Esophagus squamous epithelium (tissue), 5 donors: ENCODE results near the gene TPBG. TPM values are rescaled to one million over a fixed set of nuclear protein-coding genes. Genes with fewer than 3 reads are reported as not detected.

ENCODE experiments used
- DNase-seq: peaks from one replicate; lab custom pipeline; 2025; lab: John Stamatoyannopoulos, UW
- H3K27ac ChIP-seq, 4 donors: fragments of 200-600 bp; sonication (generic); one replicate each; pipeline ENCODE4 v1.5.1; 2016 to 2019; ENCODE audit warnings: mild to moderate bottlenecking in 1 of 4
- H3K27me3 ChIP-seq, 4 donors: fragments of 200-600 bp; sonication (generic); 1 replicate in 3 of 4; 2 replicates in 1 of 4; pipeline versions ENCODE4 v1.5.1 to v1.6.0; 2017 to 2021; ENCODE audit warnings: antibody characterized with exemption in 1 of 4
- H3K36me3 ChIP-seq, 3 donors: fragments of 200-600 bp; sonication (generic); one replicate each; pipeline ENCODE4 v1.5.1; 2016 to 2019
- H3K4me1 ChIP-seq, 3 donors: fragments of 200-600 bp; sonication (generic); one replicate each; pipeline ENCODE4 v1.5.1; 2017 to 2019
- H3K4me3 ChIP-seq, 4 donors: fragments of 200-600 bp; sonication (generic); 1 replicate in 3 of 4; 2 replicates in 1 of 4; pipeline ENCODE4 v1.5.1; 2016 to 2019; ENCODE audit warnings: mild to moderate bottlenecking in 2 of 4, moderate library complexity in 1 of 4
- H3K9me3 ChIP-seq, 3 donors: fragments of 200-600 bp; sonication (generic); one replicate each; pipeline ENCODE4 v1.5.1; 2016 to 2019
- POLR2A ChIP-seq, 4 donors: fragments of 450-650 bp; IDR thresholded peaks; one replicate each; pipeline ENCODE4 v1.6.1; 2017; ENCODE audit warnings: antibody characterized with exemption in 4 of 4, mild to moderate bottlenecking in 4 of 4, moderate library complexity in 3 of 4
- WGBS, 2 donors: methylation state at CpG; one replicate each; pipeline ENCODE4 v1.1.5; 2018; 5-methylcytosine and 5-hydroxymethylcytosine counted together
- intact Hi-C: fragments of 100-400 bp; cut with DNase I; formaldehyde crosslinking; loops from one replicate; pipeline ENCODE4 v1.15.0; 2022
- total RNA-seq, 4 donors: library from RNA; depleted of rRNA; stranded (reverse); fragments of >200 nt; gene quantifications; one replicate each; pipeline ENCODE4 v1.1.0, GENCODE V29; 2016
- TF ChIP-seq, protein P1 (sequence below), 6 experiments: fragments of 450-650 bp in 4 of 6; fragments of 200-600 bp in 2 of 6; sonication (generic) in 2 of 6; IDR thresholded peaks; one replicate each; pipeline ENCODE4 v1.5.1; 2016 to 2019; ENCODE audit warnings: antibody characterized with exemption in 6 of 6, mild to moderate bottlenecking in 4 of 6, moderate library complexity in 4 of 6
- donor health status: DM: yes; HTN: yes; CAD: no.

The TPBG gene
- total RNA-seq, 4 donors from 2014 or later = 18.2 to 41.9 (median 31.5) TPM

DNA sequence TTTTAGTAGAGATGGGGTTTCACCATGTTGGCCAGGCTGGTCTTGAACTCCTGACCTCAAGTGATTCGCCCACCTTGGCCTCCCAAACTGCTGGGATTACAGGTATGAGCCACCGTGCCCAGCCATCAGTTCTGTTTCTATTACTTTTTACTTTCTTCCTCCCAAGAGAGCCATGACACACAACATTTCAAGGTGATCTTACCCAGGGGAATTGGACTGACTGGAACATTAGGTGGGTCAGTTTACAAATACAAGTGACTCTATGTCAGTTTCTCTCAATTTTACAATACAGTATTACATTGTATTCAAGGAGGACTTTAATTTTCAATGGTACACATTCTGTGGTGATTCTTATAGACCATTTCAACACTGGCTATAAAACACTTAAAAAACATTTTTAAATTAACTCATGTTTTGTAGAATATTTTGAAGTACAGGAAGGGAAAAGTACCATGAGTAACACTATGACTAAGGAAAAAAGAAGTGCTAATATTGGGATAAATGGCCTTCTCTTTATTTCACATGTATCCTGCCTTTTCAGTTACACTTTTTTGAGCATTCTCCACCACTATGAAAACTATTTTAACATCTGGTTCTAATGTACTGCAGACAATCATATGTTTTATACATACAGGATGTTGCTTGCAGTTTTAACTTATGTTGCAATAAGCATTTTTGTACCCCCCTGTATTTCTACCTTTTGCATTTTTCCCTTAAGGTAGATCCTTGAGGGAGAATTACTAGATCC lies 8.4 kb downstream of the TPBG start:
- no peaks in the 10 kb centered on the region for H3K27me3 ChIP-seq
- no peak for TF ChIP-seq POLR2A (IDR thresholded peaks at IDR 0.05)
- TF ChIP-seq, protein P1, sequence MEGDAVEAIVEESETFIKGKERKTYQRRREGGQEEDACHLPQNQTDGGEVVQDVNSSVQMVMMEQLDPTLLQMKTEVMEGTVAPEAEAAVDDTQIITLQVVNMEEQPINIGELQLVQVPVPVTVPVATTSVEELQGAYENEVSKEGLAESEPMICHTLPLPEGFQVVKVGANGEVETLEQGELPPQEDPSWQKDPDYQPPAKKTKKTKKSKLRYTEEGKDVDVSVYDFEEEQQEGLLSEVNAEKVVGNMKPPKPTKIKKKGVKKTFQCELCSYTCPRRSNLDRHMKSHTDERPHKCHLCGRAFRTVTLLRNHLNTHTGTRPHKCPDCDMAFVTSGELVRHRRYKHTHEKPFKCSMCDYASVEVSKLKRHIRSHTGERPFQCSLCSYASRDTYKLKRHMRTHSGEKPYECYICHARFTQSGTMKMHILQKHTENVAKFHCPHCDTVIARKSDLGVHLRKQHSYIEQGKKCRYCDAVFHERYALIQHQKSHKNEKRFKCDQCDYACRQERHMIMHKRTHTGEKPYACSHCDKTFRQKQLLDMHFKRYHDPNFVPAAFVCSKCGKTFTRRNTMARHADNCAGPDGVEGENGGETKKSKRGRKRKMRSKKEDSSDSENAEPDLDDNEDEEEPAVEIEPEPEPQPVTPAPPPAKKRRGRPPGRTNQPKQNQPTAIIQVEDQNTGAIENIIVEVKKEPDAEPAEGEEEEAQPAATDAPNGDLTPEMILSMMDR (IDR thresholded peaks at IDR 0.05) = no peak
- H3K4me3 ChIP-seq = no peak overlapping the region
- intact Hi-C loops = no loop called here
- H3K27ac ChIP-seq = no peak overlapping the region
- no peaks in the 10 kb centered on the region for H3K36me3 ChIP-seq
- no peak for DNase-seq
- H3K4me1 ChIP-seq = no peaks in the 10 kb centered on the region
- 39 to 93% methylated on average over 2 of the region's 2 CpGs for WGBS, 2 donors
- H3K9me3 ChIP-seq = no peaks in the 10 kb centered on the region

GRCh38 chr6:82372656-82373055 lies 9.0 kb downstream of the TPBG start:
- Histone ChIP-seq H3K9me3 (no peaks in the 10 kb centered on the region), H3K27me3 (no peaks in the 10 kb centered on the region), H3K27ac (no peak overlapping the region), H3K4me3 (no peak overlapping the region), H3K36me3 (no peaks in the 10 kb centered on the region), H3K4me1 (no peaks in the 10 kb centered on the region)
- no peak for DNase-seq
- intact Hi-C loops = no loop called here
- TF ChIP-seq, protein P1 (IDR thresholded peaks at IDR 0.05) = no peak
- TF ChIP-seq POLR2A (IDR thresholded peaks at IDR 0.05) = no peak
- 82 to 93% methylated on average over 3 of the region's 3 CpGs for WGBS, 2 donors

GRCh38 chr6:82374516-82374915 lies 10.9 kb downstream of the TPBG start:
- TF ChIP-seq, protein P1 (IDR thresholded peaks at IDR 0.05) = peak in 1 of 6 experiments; percentile 12
- TF ChIP-seq POLR2A (IDR thresholded peaks at IDR 0.05) = no peak
- no peak for DNase-seq

GRCh38 chr6:82376636-82377035 lies 13.0 kb downstream of the TPBG start:
- TF ChIP-seq, protein P1 (IDR thresholded peaks at IDR 0.05) = no peak
- TF ChIP-seq POLR2A (IDR thresholded peaks at IDR 0.05) = no peak
- DNase-seq = no peak
- Histone ChIP-seq H3K27me3 (no peaks in the 10 kb centered on the region), H3K27ac (no peak overlapping the region), H3K4me3 (no peak overlapping the region), H3K4me1 (peaks cover 0 to 5% (median 0%) of the 10 kb centered on the region in 3 donors), H3K9me3 (no peaks in the 10 kb centered on the region), H3K36me3 (no peaks in the 10 kb centered on the region)
- intact Hi-C loops = no loop called here

More at GRCh38 chr6:82374516-82374915, 10.9 kb downstream of the TPBG start:
- Histone ChIP-seq H3K4me1 (no peaks in the 10 kb centered on the region), H3K4me3 (no peak overlapping the region), H3K27ac (no peak overlapping the region), H3K36me3 (no peaks in the 10 kb centered on the region), H3K27me3 (no peaks in the 10 kb centered on the region), H3K9me3 (no peaks in the 10 kb centered on the region)
- intact Hi-C loops = no loop called here

DNA sequence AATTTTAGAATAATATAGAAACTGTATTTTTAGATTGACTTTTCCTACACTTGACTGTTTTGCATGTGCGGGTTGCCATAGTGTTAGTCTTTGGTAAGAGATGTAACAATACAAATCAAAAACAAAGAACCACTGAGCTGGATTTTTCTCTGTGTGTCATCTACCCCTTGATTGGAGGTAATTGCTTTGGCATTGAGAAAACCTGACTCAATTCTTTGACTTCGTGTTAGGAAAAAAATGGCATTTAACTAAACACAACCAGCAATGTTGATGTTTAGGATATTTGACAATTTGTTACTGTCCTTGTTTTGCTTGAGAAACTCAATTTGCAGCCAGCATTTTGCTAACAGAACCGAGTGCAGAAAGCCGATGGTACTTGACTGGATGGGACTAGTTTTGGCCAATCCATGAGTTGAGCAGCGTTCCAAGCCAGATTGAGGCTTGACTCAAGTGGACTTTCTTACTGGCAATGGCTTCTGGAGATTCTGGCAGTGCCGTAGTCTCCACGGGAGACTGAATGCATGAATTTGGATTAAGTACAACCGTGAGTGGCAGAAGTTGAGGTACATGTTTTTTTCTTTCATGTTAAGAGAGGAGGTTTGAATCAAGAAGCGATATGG lies 17.1 kb downstream of the TPBG start:
- peaks cover 0 to 12% (median 7%) of the 10 kb centered on the region in 3 donors for H3K4me1 ChIP-seq
- H3K36me3 ChIP-seq = no peaks in the 10 kb centered on the region
- TF ChIP-seq, protein P1 (IDR thresholded peaks at IDR 0.05) = no peak
- TF ChIP-seq POLR2A (IDR thresholded peaks at IDR 0.05) = no peak
- H3K9me3 ChIP-seq = no peaks in the 10 kb centered on the region
- DNase-seq = no peak
- peak overlapping the region in 2 of 4 donors; percentile 31 to 39 for H3K27ac ChIP-seq
- intact Hi-C loops = no loop called here
- no peak overlapping the region for H3K4me3 ChIP-seq
- no peaks in the 10 kb centered on the region for H3K27me3 ChIP-seq
- 65 to 82% methylated on average over 9 of the region's 9 CpGs for WGBS, 2 donors
